Measurements from ENCODE around the gene PTGDR2. TPM values are rescaled to one million over a fixed set of nuclear protein-coding genes. Genes with fewer than 3 reads are reported as not detected.

The PTGDR2 gene
- total and polyA plus RNA-seq, 2 donors (not counting 1 experiment from before 2014, with no cell fraction given), result 0.33 to 2.4 TPM

DNA sequence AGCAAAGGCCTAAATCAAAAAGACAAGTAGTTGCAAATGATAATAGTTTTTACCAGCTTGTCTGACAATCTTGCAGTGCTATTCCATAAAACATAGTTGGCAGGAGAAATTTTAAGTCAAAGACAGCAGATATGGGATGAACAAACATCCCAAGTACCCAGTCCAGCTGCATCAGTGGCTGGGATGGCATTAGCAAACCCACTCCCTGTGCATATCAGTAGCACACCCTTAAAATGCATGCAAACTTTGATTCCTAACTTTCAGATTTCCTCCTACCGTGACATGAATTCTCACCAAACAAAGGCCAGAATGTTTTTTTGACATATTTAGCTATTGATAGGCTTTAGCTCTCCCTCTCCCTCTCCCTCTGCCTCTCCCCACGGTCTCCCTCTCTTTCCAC, 41.6 kb downstream of the PTGDR2 start:
- H3K4me1 ChIP-seq (ENCODE audit: control insufficient read depth, extremely low read depth, insufficient read depth, low read length), result no peaks in the 10 kb centered on the region
- no peaks in the 10 kb centered on the region for H3K9me3 ChIP-seq (ENCODE audit: control insufficient read depth, insufficient read depth, low read depth, low read length)
- H3K9ac ChIP-seq (ENCODE audit: insufficient read depth, low read length), result no peak overlapping the region
- no peak overlapping the region for H3K27ac ChIP-seq (ENCODE audit: insufficient read depth, low read length)
- no peaks in the 10 kb centered on the region for H4K20me1 ChIP-seq (ENCODE audit: control insufficient read depth, extremely low read depth, insufficient read depth, low read length)
- no peak overlapping the region for H2AFZ ChIP-seq (ENCODE audit: low read length)
- no peak overlapping the region for H3K4me3 ChIP-seq (replicated peaks in 1 of 4; ENCODE audit: control extremely low read depth in 1 of 4, insufficient read depth in 1 of 4, low read depth in 3 of 4, low read length in 4 of 4)
- DNase-seq (ENCODE audit: low read depth in 2 of 2), result no peak
- no peaks in the 10 kb centered on the region for H3K36me3 ChIP-seq (ENCODE audit: control insufficient read depth, insufficient read depth, low read length)
- H3K27me3 ChIP-seq (ENCODE audit: control insufficient read depth, insufficient read depth, low read length), result peaks cover 2% of the 10 kb centered on the region
- no peaks in the 10 kb centered on the region for H3K79me2 ChIP-seq (ENCODE audit: control insufficient read depth, insufficient read depth, low read length)
- H3K4me2 ChIP-seq (ENCODE audit: extremely low read depth, insufficient read depth, low read length), result no peak overlapping the region
- TF ChIP-seq EZH2 (IDR thresholded peaks at IDR 0.05; ENCODE audit: low read length, missing control alignments), result no peak
- TF ChIP-seq, protein P1, sequence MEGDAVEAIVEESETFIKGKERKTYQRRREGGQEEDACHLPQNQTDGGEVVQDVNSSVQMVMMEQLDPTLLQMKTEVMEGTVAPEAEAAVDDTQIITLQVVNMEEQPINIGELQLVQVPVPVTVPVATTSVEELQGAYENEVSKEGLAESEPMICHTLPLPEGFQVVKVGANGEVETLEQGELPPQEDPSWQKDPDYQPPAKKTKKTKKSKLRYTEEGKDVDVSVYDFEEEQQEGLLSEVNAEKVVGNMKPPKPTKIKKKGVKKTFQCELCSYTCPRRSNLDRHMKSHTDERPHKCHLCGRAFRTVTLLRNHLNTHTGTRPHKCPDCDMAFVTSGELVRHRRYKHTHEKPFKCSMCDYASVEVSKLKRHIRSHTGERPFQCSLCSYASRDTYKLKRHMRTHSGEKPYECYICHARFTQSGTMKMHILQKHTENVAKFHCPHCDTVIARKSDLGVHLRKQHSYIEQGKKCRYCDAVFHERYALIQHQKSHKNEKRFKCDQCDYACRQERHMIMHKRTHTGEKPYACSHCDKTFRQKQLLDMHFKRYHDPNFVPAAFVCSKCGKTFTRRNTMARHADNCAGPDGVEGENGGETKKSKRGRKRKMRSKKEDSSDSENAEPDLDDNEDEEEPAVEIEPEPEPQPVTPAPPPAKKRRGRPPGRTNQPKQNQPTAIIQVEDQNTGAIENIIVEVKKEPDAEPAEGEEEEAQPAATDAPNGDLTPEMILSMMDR (conservative IDR thresholded peaks at IDR 0.05 in 1 of 2, IDR thresholded peaks at IDR 0.05 in 1 of 2; ENCODE audit: low read depth in 1 of 2, low read length in 2 of 2), result no peak

DNA sequence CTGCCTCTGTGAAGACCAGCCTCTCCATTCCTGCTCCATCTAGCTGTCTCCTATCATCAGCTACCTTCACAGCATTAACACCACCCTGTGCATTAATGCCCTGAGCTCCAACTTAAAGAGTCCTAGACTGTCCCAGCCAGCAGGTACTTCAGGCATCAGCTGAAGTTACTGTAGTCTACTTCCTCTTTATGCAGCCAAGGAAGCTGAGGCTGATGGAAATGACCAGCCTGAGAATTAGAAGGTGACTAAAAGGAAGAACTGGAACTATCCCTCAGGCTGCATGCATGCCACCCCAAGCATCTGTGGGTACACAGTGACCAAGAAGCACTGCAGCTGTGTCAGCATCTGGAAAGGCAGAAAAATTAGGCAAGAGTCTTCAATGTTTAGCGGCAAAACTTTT, 42.4 kb downstream of the PTGDR2 start:
- DNase-seq (ENCODE audit: low read depth in 2 of 2), result no peak
- Histone ChIP-seq H3K9ac (ENCODE audit: insufficient read depth, low read length) (no peak overlapping the region), H3K36me3 (ENCODE audit: control insufficient read depth, insufficient read depth, low read length) (no peaks in the 10 kb centered on the region), H3K27me3 (ENCODE audit: control insufficient read depth, insufficient read depth, low read length) (no peaks in the 10 kb centered on the region), H3K27ac (ENCODE audit: insufficient read depth, low read length) (no peak overlapping the region), H3K79me2 (ENCODE audit: control insufficient read depth, insufficient read depth, low read length) (no peaks in the 10 kb centered on the region), H3K4me3 (replicated peaks in 1 of 4; ENCODE audit: control extremely low read depth in 1 of 4, insufficient read depth in 1 of 4, low read depth in 3 of 4, low read length in 4 of 4) (no peak overlapping the region), H4K20me1 (ENCODE audit: control insufficient read depth, extremely low read depth, insufficient read depth, low read length) (no peaks in the 10 kb centered on the region), H3K9me3 (ENCODE audit: control insufficient read depth, insufficient read depth, low read depth, low read length) (no peaks in the 10 kb centered on the region), H2AFZ (ENCODE audit: low read length) (no peak overlapping the region), H3K4me2 (ENCODE audit: extremely low read depth, insufficient read depth, low read length) (no peak overlapping the region), H3K4me1 (ENCODE audit: control insufficient read depth, extremely low read depth, insufficient read depth, low read length) (no peaks in the 10 kb centered on the region)
- no peak for TF ChIP-seq EZH2 (IDR thresholded peaks at IDR 0.05; ENCODE audit: low read length, missing control alignments)
- TF ChIP-seq, protein P1 (conservative IDR thresholded peaks at IDR 0.05 in 1 of 2, IDR thresholded peaks at IDR 0.05 in 1 of 2; ENCODE audit: low read depth in 1 of 2, low read length in 2 of 2), result no peak

DNA sequence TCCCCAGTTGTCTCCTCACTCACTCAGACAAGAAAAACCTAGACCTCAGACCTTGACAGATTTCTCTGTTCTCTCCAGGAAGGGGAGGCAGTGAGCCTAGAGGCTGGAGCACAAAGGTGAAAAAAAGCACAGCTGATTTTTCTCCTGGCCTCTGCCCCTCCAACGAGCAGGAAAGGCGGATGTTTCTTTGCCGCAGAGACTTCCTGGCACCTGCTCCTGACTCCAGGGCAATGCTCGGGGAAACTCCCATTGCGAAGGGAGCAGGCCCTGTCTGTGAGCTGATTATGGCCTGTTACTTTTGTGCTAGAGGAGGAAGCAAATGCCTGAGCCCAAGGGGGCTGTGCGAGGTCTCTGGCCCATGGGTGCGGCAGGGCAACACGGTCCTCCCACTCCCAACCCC, 45.2 kb downstream of the PTGDR2 start:
- H2AFZ ChIP-seq (ENCODE audit: low read length), result no peak overlapping the region
- no peaks in the 10 kb centered on the region for H3K36me3 ChIP-seq (ENCODE audit: control insufficient read depth, insufficient read depth, low read length)
- no peaks in the 10 kb centered on the region for H3K4me1 ChIP-seq (ENCODE audit: control insufficient read depth, extremely low read depth, insufficient read depth, low read length)
- H3K27ac ChIP-seq (ENCODE audit: insufficient read depth, low read length), result no peak overlapping the region
- H3K4me3 ChIP-seq (replicated peaks in 1 of 4; ENCODE audit: control extremely low read depth in 1 of 4, insufficient read depth in 1 of 4, low read depth in 3 of 4, low read length in 4 of 4), result no peak overlapping the region
- H3K9ac ChIP-seq (ENCODE audit: insufficient read depth, low read length), result no peak overlapping the region
- no peaks in the 10 kb centered on the region for H4K20me1 ChIP-seq (ENCODE audit: control insufficient read depth, extremely low read depth, insufficient read depth, low read length)
- H3K4me2 ChIP-seq (ENCODE audit: extremely low read depth, insufficient read depth, low read length), result no peak overlapping the region
- DNase-seq (ENCODE audit: low read depth in 2 of 2), result no peak
- H3K9me3 ChIP-seq (ENCODE audit: control insufficient read depth, insufficient read depth, low read depth, low read length), result no peaks in the 10 kb centered on the region
- H3K79me2 ChIP-seq (ENCODE audit: control insufficient read depth, insufficient read depth, low read length), result no peaks in the 10 kb centered on the region
- H3K27me3 ChIP-seq (ENCODE audit: control insufficient read depth, insufficient read depth, low read length), result no peaks in the 10 kb centered on the region
- TF ChIP-seq EZH2 (IDR thresholded peaks at IDR 0.05; ENCODE audit: low read length, missing control alignments), result no peak
- TF ChIP-seq, protein P1 (conservative IDR thresholded peaks at IDR 0.05 in 1 of 2, IDR thresholded peaks at IDR 0.05 in 1 of 2; ENCODE audit: low read depth in 1 of 2, low read length in 2 of 2), result no peak

Measured in fibroblast of lung (primary cell).